Sigmoid colon (tissue), 7 donors: ENCODE measurements around the gene SPC25. TPM values are rescaled to one million over a fixed set of nuclear protein-coding genes. Genes with fewer than 3 reads are reported as not detected.

Experiments
- DNase-seq: peaks from one replicate; pipeline ENCODE4 v3.0.0-alpha.2; 2019
- H3K27ac ChIP-seq, 4 donors: fragments of 200-600 bp; sonication (generic); one replicate each; pipeline ENCODE4 v1.5.1; 2016 to 2019; ENCODE audit warnings: mild to moderate bottlenecking in 1 of 4
- H3K27me3 ChIP-seq, 3 donors: fragments of 200-600 bp; sonication (generic); one replicate each; pipeline ENCODE4 v1.5.1; 2019; ENCODE audit warnings: mild to moderate bottlenecking in 1 of 3
- H3K36me3 ChIP-seq, 4 donors: fragments of 200-600 bp; sonication (generic); one replicate each; pipeline ENCODE4 v1.5.1; 2016 to 2019
- H3K4me1 ChIP-seq, 4 donors: fragments of 200-600 bp; sonication (generic); one replicate each; pipeline ENCODE4 v1.5.1; 2017 to 2019
- H3K4me3 ChIP-seq, 4 donors: fragments of 200-600 bp; sonication (generic); one replicate each; pipeline ENCODE4 v1.5.1; 2017 to 2019; ENCODE audit warnings: mild to moderate bottlenecking in 2 of 4, moderate library complexity in 1 of 4
- H3K9me3 ChIP-seq, 4 donors: fragments of 200-600 bp in 3 of 4; sonication (generic) in 3 of 4; one replicate each; pipeline versions ENCODE4 v1.5.1 to v1.6.1; 2013 to 2019
- EP300 ChIP-seq, 4 donors: sonication (generic); formaldehyde crosslinking; IDR thresholded peaks; one replicate each; pipeline ENCODE4 v1.6.1; 2017; ENCODE audit warnings: antibody characterized with exemption in 4 of 4
- POLR2A ChIP-seq, 2 donors: fragments of 450-650 bp; IDR thresholded peaks; one replicate each; pipeline ENCODE4 v1.6.1; 2016; ENCODE audit warnings: antibody characterized with exemption in 2 of 2, mild to moderate bottlenecking in 2 of 2, moderate library complexity in 2 of 2
- POLR2AphosphoS5 ChIP-seq, 4 donors: sonication (generic); formaldehyde crosslinking; IDR thresholded peaks; one replicate each; pipeline ENCODE4 v1.6.1; 2017; ENCODE audit warnings: antibody characterized with exemption in 4 of 4
- WGBS, 2 donors: extraction: QIAGEN DNeasy Blood & Tissue Kit; methylation state at CpG; one replicate each; pipeline ENCODE4 v1.1.7; 2013; 5-methylcytosine and 5-hydroxymethylcytosine counted together
- intact Hi-C: fragments of 100-400 bp; cut with DNase I; formaldehyde crosslinking; loops from one replicate; pipeline ENCODE4 v1.15.1; 2023
- polyA plus RNA-seq, 3 donors: library from polyadenylated mRNA; stranded (reverse); fragments of 200-250 nt; gene quantifications; one replicate each; pipeline ENCODE4 v1.2.3, GENCODE V29; 2013
- total RNA-seq, 4 donors: library from RNA; depleted of rRNA; stranded (reverse); fragments of >200 nt; gene quantifications; one replicate each; pipeline ENCODE4 v1.1.0, GENCODE V29; 2016
- TF ChIP-seq, protein P1 (sequence below), 4 experiments: fragments of 450-650 bp in 3 of 4; fragments of 200-600 bp in 1 of 4; IDR thresholded peaks; one replicate each; pipeline ENCODE4 v1.5.1; 2016 to 2019; ENCODE audit warnings: antibody characterized with exemption in 4 of 4, mild to moderate bottlenecking in 3 of 4, moderate library complexity in 2 of 4
- donor health status: healthy with polysubstance abuse.
- donor health status: Bipolar disorder and iron deficiency.
- donor health status: healthy.

The SPC25 gene
- total and polyA plus RNA-seq, 7 donors: 0.54 to 9.0 (median 5.6) TPM; not detected in 3

- 91 to 95% methylated on average over 1 of the region's 1 CpG for WGBS, 2 donors
- DNase-seq: no peak
- Histone ChIP-seq H3K27ac (no peak overlapping the region), H3K9me3 (no peaks in the 10 kb centered on the region), H3K4me3 (no peak overlapping the region), H3K27me3 (no peaks in the 10 kb centered on the region), H3K4me1 (no peaks in the 10 kb centered on the region), H3K36me3 (no peaks in the 10 kb centered on the region)
- intact Hi-C loops: no loop called here
- no peak for TF ChIP-seq POLR2AphosphoS5 (IDR thresholded peaks at IDR 0.05)
- TF ChIP-seq EP300 (IDR thresholded peaks at IDR 0.05): no peak
- TF ChIP-seq, protein P1, sequence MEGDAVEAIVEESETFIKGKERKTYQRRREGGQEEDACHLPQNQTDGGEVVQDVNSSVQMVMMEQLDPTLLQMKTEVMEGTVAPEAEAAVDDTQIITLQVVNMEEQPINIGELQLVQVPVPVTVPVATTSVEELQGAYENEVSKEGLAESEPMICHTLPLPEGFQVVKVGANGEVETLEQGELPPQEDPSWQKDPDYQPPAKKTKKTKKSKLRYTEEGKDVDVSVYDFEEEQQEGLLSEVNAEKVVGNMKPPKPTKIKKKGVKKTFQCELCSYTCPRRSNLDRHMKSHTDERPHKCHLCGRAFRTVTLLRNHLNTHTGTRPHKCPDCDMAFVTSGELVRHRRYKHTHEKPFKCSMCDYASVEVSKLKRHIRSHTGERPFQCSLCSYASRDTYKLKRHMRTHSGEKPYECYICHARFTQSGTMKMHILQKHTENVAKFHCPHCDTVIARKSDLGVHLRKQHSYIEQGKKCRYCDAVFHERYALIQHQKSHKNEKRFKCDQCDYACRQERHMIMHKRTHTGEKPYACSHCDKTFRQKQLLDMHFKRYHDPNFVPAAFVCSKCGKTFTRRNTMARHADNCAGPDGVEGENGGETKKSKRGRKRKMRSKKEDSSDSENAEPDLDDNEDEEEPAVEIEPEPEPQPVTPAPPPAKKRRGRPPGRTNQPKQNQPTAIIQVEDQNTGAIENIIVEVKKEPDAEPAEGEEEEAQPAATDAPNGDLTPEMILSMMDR (IDR thresholded peaks at IDR 0.05): no peak
- TF ChIP-seq POLR2A (IDR thresholded peaks at IDR 0.05): no peak
These were observed 68.2 kb downstream of the SPC25 start for GRCh38 chr2:168821992-168822391.

DNA sequence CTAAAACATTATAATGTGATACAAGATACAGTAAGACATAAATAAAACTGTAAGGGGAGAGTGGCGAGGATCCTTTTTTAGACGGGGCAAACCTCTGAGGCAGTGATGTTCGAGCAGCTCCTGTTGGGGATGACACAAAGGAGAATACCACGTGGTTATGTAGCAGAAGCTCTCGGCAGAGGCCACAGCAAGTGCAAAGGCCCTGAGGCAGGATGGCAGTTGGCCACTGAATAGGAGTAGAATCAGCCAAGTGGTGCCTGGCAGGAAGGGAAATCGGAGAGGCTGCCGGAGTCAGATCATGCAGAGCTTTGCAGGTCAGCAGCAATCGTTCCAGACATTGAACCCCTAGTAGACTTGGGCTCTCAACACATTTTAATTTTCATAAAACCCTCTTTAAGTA is 68.7 kb downstream of the SPC25 start:
- Histone ChIP-seq H3K27me3 (no peaks in the 10 kb centered on the region), H3K27ac (no peak overlapping the region), H3K4me3 (no peak overlapping the region), H3K4me1 (no peaks in the 10 kb centered on the region), H3K36me3 (no peaks in the 10 kb centered on the region), H3K9me3 (no peaks in the 10 kb centered on the region)
- intact Hi-C loops: no loop called here
- TF ChIP-seq POLR2AphosphoS5 (IDR thresholded peaks at IDR 0.05) (no peak), POLR2A (IDR thresholded peaks at IDR 0.05) (no peak), EP300 (IDR thresholded peaks at IDR 0.05) (no peak)
- TF ChIP-seq, protein P1 (IDR thresholded peaks at IDR 0.05): no peak
- DNase-seq: no peak
- WGBS, 2 donors: 90 to 96% methylated on average over 8 of the region's 8 CpGs

Other genes starting within 250 kb of the SPC25 start
- gene NOSTRIN, start 87.8 kb downstream of the SPC25 start, total RNA-seq: 10 to 100 TPM in 2 of 4 donors, 1 to 10 TPM in 2; 5.1 to 13.3 (median 9.2) TPM
- gene NOSTRIN, start 87.8 kb downstream of the SPC25 start, polyA plus RNA-seq: 10 to 100 TPM; 21.9 to 49.0 (median 39.0) TPM
- gene G6PC2, start 10.9 kb upstream of the SPC25 start, total RNA-seq: not detected
- under 1 TPM in 2 of 3 donors, not detected in 1; 0.06 to 0.60 TPM for gene G6PC2, start 10.9 kb upstream of the SPC25 start, polyA plus RNA-seq
- gene ABCB11, start 140.9 kb upstream of the SPC25 start, total RNA-seq: under 1 TPM in 2 of 4 donors, not detected in 2; under 0.01 to 0.55 TPM
- gene ABCB11, start 140.9 kb upstream of the SPC25 start, polyA plus RNA-seq: under 1 TPM; 0.46 to 0.93 (median 0.60) TPM
- 1 to 10 TPM in 1 of 4 donors, under 1 TPM in 3; 0.36 to 1.3 (median 0.69) TPM for gene DHRS9, start 179.1 kb upstream of the SPC25 start, total RNA-seq
- 100 to 1,000 TPM in 2 of 3 donors, 10 to 100 TPM in 1; 57.1 to 150 (median 107) TPM for gene DHRS9, start 179.1 kb upstream of the SPC25 start, polyA plus RNA-seq